ENCODE data around the gene TNFRSF14.

TNFRSF14 gene

GRCh38 chr1:2535981-2536380 is 20.2 kb upstream of the TNFRSF14 start:
- TF ChIP-seq CTCF (IDR thresholded peaks at IDR 0.05; ENCODE audit: low read depth, low read length, poor library complexity, severe bottlenecking) (no peak), EZH2phosphoT487 (IDR thresholded peaks at IDR 0.05; ENCODE audit: borderline replicate concordance, low read length) (no peak)
- Histone ChIP-seq H3K9me2 (replicated peaks; ENCODE audit: control insufficient read depth, low read length) (no peaks in the 10 kb centered on the region), H3K4me3 (ENCODE audit: low read length) (no peak overlapping the region), H4K20me1 (ENCODE audit: control insufficient read depth, insufficient read depth, low read depth, low read length) (no peaks in the 10 kb centered on the region), H3K36me3 (ENCODE audit: control insufficient read depth, low read length) (no peaks in the 10 kb centered on the region), H3K9me3 (ENCODE audit: control insufficient read depth, insufficient read depth, low read length) (no peaks in the 10 kb centered on the region), H3K4me1 (ENCODE audit: control insufficient read depth, low read length) (no peaks in the 10 kb centered on the region), H3K79me2 (ENCODE audit: control insufficient read depth, low read length) (no peaks in the 10 kb centered on the region), H3K4me2 (ENCODE audit: low read length) (no peak overlapping the region), H3F3A (ENCODE audit: control insufficient read depth, insufficient read depth) (no peaks in the 10 kb centered on the region), H3K27ac (ENCODE audit: low read depth, low read length) (no peak overlapping the region), H3K27me3 (ENCODE audit: control insufficient read depth, low read length) (peaks cover 32% of the 10 kb centered on the region)

GRCh38 chr1:2537784-2538115 is 18.4 kb upstream of the TNFRSF14 start:
- Histone ChIP-seq H3K79me2 (ENCODE audit: control insufficient read depth, low read length) (no peaks in the 10 kb centered on the region), H3K36me3 (ENCODE audit: control insufficient read depth, low read length) (no peaks in the 10 kb centered on the region), H4K20me1 (ENCODE audit: control insufficient read depth, insufficient read depth, low read depth, low read length) (no peaks in the 10 kb centered on the region), H3K4me2 (ENCODE audit: low read length) (no peak overlapping the region), H3K9me3 (ENCODE audit: control insufficient read depth, insufficient read depth, low read length) (no peaks in the 10 kb centered on the region), H3K27ac (ENCODE audit: low read depth, low read length) (no peak overlapping the region), H3K9me2 (replicated peaks; ENCODE audit: control insufficient read depth, low read length) (no peaks in the 10 kb centered on the region), H3F3A (ENCODE audit: control insufficient read depth, insufficient read depth) (no peaks in the 10 kb centered on the region), H3K4me1 (ENCODE audit: control insufficient read depth, low read length) (no peaks in the 10 kb centered on the region), H3K27me3 (ENCODE audit: control insufficient read depth, low read length) (peaks cover 31% of the 10 kb centered on the region), H3K4me3 (ENCODE audit: low read length) (no peak overlapping the region)
- TF ChIP-seq CTCF (IDR thresholded peaks at IDR 0.05; ENCODE audit: low read depth, low read length, poor library complexity, severe bottlenecking), result no peak
- no peak for TF ChIP-seq EZH2phosphoT487 (IDR thresholded peaks at IDR 0.05; ENCODE audit: borderline replicate concordance, low read length)

- TF ChIP-seq CTCF (IDR thresholded peaks at IDR 0.05; ENCODE audit: low read depth, low read length, poor library complexity, severe bottlenecking), result no peak
- TF ChIP-seq EZH2phosphoT487 (IDR thresholded peaks at IDR 0.05; ENCODE audit: borderline replicate concordance, low read length), result no peak
- no peaks in the 10 kb centered on the region for H3F3A ChIP-seq (ENCODE audit: control insufficient read depth, insufficient read depth)
- no peaks in the 10 kb centered on the region for H3K36me3 ChIP-seq (ENCODE audit: control insufficient read depth, low read length)
- no peaks in the 10 kb centered on the region for H3K9me3 ChIP-seq (ENCODE audit: control insufficient read depth, insufficient read depth, low read length)
- H3K79me2 ChIP-seq (ENCODE audit: control insufficient read depth, low read length), result no peaks in the 10 kb centered on the region
- H4K20me1 ChIP-seq (ENCODE audit: control insufficient read depth, insufficient read depth, low read depth, low read length), result no peaks in the 10 kb centered on the region
- H3K27ac ChIP-seq (ENCODE audit: low read depth, low read length), result no peak overlapping the region
- H3K4me2 ChIP-seq (ENCODE audit: low read length), result no peak overlapping the region
- no peak overlapping the region for H3K4me3 ChIP-seq (ENCODE audit: low read length)
- peaks cover 31% of the 10 kb centered on the region for H3K27me3 ChIP-seq (ENCODE audit: control insufficient read depth, low read length)
- no peaks in the 10 kb centered on the region for H3K9me2 ChIP-seq (replicated peaks; ENCODE audit: control insufficient read depth, low read length)
- H3K4me1 ChIP-seq (ENCODE audit: control insufficient read depth, low read length), result no peaks in the 10 kb centered on the region
Observed at GRCh38 chr1:2538376-2538775, 17.8 kb upstream of the TNFRSF14 start.

- no peaks in the 10 kb centered on the region for H3K79me2 ChIP-seq (ENCODE audit: control insufficient read depth, low read length)
- H3K4me2 ChIP-seq (ENCODE audit: low read length), result no peak overlapping the region
- no peak overlapping the region for H3K27ac ChIP-seq (ENCODE audit: low read depth, low read length)
- H4K20me1 ChIP-seq (ENCODE audit: control insufficient read depth, insufficient read depth, low read depth, low read length), result no peaks in the 10 kb centered on the region
- TF ChIP-seq EZH2phosphoT487 (IDR thresholded peaks at IDR 0.05; ENCODE audit: borderline replicate concordance, low read length) (no peak), CTCF (IDR thresholded peaks at IDR 0.05; ENCODE audit: low read depth, low read length, poor library complexity, severe bottlenecking) (no peak)
- H3K9me2 ChIP-seq (replicated peaks; ENCODE audit: control insufficient read depth, low read length), result no peaks in the 10 kb centered on the region
- H3F3A ChIP-seq (ENCODE audit: control insufficient read depth, insufficient read depth), result no peaks in the 10 kb centered on the region
- no peaks in the 10 kb centered on the region for H3K9me3 ChIP-seq (ENCODE audit: control insufficient read depth, insufficient read depth, low read length)
- no peaks in the 10 kb centered on the region for H3K36me3 ChIP-seq (ENCODE audit: control insufficient read depth, low read length)
- H3K4me1 ChIP-seq (ENCODE audit: control insufficient read depth, low read length), result no peaks in the 10 kb centered on the region
- H3K4me3 ChIP-seq (ENCODE audit: low read length), result no peak overlapping the region
- H3K27me3 ChIP-seq (ENCODE audit: control insufficient read depth, low read length), result peaks cover 26% of the 10 kb centered on the region
Observed at GRCh38 chr1:2538872-2539271, 17.3 kb upstream of the TNFRSF14 start.

All from DOHH2 (cell line).